ELR (cell line): Measurements from ENCODE around the gene LCT.
"Not testable (repeated sequence)": the region's sequence is repeated elsewhere in the genome, so short reads cannot be mapped to it uniquely, and the experiment has no call there.

ENCODE experiments used
- DNase-seq: peaks from one replicate; pipeline ENCODE4 v3.0.0-alpha.2; 2015; ENCODE audit warnings: low read depth

Gene LCT

GRCh38 chr2:135836596-135837270 lies at the start of gene LCT:
LCT (minus strand) TSS chr2:135837184; CDS start chr2:135837169, 15 bp downstream.
- DNase-seq = no peak

GRCh38 chr2:135885709-135886108 lies 48.7 kb upstream of the LCT start:
- no peak for DNase-seq

DNA sequence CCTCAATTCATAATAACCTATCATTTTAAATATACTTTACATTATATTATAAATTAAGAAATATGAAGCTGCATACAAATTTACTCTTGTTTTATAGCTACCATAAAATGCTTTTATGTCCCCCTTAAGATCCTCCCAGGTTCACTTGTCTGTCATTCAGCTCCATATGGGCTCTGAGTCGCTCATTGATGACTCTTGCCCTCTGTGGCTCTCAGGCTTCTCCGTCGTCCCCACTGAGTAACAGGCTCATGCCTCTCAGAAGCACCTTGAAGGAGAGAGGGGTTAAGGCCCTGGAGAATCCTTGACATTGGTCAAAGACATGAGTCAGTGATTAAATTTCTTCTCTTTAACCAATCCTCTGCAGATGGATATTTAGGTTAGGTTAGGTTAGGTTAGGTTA lies 45.4 kb upstream of the LCT start:
- no peak for DNase-seq

DNA sequence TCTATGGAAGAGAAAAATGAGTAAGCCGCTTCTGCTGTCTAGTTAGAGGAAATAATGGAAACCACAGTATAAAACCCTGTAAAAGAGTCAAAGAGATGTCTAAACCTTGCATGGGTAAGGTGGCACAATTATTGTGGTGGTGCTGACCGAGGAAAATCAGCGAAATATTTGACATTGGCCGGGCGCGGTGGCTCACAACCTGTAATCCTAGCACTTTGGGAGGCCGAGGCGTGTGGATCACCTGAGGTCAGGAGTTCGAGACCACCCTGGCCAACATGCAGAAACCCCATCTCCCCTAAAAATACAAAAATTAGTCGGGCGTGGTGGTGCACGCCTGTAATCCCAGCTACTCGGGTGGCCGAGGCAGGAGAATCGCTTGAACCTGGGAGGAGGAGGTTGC lies 39.8 kb upstream of the LCT start:
- not testable (repeated sequence) for DNase-seq

DNA sequence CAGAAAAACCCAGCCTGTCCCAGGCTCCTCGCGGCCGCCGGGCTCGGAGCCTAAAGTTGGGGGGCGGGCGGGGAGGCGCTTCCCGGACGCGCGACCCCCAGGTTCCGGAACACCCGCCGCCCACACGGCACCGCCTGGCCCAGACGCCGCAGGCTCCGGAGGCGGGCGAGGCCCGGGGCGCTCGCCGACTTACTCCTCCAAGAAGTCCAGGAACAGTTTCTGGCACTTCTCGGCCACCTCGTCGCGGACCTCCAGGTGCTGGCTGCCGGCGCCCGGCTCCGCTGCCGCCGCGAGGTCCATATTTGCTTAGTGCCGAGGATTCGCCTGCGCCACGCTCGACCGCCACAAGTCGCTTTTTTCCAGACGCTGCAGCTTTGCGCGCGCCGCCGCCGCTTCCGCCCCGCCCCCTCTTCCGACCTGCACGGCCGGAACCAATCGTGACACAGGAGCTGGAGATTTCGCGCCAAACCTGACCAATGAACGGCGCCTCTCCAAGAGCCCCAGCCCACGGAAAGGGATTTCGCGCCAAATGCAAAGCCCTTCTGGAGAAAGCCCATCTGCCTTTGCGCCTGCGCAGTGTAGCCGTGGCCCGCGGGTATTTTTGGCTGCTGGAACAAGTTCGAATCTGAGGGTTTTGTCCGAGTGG lies 39.2 kb upstream of the LCT start, which contains the start of gene MCM6:
MCM6 (minus strand) TSS at position 378 of the 646 bp plus-strand sequence; CDS start at position 300, 78 bp downstream.
- DNase-seq = peak; percentile 99

DNA sequence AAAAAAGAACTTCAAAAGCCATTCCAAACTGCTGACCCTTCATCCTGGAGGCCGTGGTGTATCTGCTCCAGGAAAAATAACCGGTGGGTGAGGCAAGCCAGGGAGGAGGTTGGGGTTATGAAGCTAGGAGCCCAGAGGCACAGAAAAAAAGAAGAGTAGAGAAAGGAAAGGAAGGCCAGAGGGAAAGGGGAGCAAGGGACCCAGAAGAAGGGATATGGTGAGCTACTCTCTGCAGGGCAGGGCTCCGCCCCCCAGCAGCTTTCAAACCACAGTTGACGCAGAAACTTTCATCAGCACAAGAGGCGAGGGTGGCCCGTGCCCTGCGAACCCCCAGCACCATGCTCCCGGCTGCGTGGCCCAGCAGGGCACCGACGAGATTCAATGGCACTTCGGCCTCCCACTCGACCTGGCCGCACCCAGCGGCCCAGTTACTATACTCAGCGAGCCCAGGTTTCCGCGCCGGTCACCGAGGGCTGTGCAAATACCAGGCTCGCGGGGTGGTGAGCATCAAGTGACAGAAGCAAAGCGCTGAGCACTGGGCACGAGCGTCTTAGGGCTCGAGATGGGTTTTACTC lies 38.6 kb upstream of the LCT start:
- peak; percentile 77 for DNase-seq

GRCh38 chr2:135874777-135875365 lies 37.9 kb upstream of the LCT start:
- no peak for DNase-seq

- DNase-seq = no peak
These were observed 33.6 kb upstream of the LCT start for GRCh38 chr2:135870571-135870970.

DNA sequence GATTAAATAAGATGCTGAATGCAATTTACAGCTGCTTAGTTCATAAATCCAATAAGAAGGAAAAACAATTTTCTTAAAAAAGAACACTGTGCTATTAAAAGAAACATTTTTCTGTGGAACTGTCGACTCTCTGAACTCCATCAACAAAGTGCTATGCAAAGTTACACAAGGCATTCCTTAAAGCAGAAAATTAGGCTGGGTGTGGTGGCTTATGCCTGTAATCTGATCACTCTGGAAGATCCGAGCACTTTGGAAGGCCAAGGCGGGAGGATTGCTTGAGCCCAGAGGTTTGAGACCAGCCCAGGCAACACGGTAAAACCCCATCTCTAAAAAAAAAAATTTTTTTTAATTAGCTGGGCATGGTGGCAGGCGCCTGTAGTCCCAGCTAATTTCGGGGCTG lies 26.2 kb upstream of the LCT start:
- DNase-seq = no peak

- no peak for DNase-seq
These were observed 25.7 kb upstream of the LCT start for GRCh38 chr2:135862718-135863117.

DNA sequence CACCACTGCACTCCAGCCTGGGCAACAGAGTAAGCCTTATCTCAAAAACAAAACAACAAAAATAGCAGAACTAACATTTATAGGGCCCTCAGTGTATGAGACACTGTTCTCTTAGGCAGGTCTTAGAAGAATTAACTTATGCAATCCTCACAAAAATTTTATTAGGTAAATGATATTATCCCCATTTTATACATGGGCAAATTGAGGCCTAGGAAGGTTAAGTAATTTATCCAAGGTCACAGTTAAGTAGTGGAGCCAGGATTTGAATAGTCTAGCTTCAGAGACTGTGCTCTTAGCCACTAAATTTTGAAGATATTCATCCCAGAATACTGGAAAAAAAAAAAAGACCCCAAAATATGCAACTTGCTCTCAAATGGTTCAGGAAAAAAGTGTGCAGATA lies 16.4 kb upstream of the LCT start:
- DNase-seq = no peak

DNA sequence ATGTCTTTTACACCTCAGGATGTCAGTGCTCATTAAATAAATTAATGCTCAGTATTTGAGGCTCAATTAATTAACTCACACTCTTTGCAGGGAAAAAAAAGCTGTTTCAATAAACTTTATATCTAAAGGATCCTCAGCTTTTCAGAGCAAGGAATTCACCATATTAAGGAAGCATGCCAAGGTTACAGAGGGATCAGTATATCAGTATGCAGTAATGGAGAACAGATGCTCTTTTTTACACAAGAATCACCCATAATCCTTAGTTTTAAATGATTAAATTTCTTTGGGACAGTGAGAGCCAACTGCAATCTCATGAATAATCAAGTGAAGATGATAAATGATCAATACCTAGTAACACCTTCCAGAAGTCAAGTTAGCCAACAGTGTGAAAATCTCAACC lies 14.9 kb upstream of the LCT start:
- no peak for DNase-seq

DNA sequence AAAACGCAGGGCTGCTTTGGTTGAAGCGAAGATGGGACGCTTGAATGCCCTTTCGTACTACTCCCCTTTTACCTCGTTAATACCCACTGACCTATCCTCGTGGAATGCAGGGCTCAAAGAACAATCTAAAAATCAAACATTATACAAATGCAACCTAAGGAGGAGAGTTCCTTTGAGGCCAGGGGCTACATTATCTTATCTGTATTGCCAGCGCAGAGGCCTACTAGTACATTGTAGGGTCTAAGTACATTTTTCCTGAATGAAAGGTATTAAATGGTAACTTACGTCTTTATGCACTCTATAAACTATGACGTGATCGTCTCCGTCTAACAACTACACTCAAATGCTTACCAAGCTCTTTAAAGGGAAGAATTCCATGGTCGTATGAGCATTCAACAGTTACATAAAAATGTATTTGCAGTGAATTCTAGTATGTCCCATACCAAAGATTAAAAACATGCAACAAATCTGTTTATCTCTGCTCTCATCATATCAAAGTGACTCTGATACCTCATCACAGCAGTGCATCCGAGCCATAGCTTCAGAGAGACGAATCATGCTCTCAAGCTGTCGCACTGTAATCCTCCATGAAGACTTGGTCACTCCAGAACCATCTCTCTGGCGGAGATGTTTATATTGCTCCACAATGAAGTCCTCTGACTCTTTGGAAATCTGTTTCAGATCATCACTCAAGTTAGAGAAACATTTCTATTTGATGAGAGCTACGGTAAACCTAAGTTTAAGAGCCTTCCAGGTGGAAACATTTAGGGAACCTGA lies 14.1 kb upstream of the LCT start:
- no peak for DNase-seq

DNA sequence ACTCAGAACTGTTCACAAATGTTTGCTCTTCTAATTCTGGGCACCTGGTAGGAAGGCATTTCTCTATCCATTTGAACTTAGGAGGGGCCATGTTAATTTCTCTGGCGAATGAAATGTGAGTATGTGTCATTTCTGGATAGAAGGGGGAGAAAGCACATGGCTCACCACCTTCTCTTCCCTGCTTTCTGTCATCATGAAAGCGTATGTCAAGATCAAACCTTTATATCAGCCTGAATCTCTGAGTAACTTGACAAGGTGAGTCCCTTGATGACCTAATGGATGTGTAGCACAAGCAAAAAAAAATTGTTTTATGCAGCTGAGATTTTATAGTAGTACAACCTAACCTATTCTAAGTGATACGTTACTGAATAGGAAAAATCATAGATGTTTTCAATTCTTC lies 12.1 kb upstream of the LCT start:
- DNase-seq = no peak

GRCh38 chr2:135845997-135846396 lies 9.0 kb upstream of the LCT start:
- DNase-seq = no peak

DNA sequence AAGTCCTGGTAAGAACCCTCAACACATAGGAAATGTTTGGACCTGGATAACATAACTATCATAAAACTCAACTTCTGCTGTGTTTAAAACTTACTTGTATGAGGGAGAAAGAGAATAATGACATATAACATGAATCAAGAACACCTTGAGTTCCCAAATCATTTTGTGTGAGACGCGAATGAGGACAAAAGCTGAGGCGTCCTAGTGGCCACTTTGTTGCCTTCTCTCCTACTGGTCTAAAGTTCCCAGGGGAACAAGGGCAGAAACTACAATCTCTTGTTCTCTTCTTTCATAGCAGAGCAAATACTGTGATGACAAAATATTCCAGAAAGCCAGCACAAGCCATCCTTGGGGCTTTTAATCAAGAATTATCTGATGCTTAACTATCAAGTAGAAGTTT lies 8.3 kb upstream of the LCT start:
- no peak for DNase-seq

DNA sequence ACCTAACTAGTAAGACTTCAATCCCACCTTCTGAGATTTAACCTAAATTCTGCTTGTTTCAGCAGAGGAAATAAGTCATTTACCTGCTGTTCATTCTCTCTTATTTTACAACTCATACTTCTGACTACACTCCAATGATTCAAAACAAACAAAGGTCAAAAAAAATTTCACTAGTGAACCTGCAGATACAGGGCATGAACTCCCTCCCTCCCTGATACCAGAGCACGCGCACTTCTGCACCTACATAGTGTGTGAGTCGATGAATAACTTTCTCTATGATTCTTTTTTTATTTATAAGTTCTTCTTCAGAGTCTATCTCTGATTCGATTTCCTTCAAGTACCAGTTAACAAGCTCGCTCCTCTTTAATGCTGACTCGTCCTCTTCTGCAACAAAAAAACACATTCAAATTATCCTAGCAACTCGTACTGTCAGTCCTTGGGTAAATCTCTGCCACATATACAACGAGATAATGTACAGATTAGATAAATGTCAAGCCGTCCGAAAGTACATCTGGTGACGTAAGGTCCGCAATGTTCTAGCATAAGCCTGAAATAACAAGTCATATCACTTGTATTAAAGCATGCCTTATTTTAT lies 7.4 kb upstream of the LCT start:
- no peak for DNase-seq

DNA sequence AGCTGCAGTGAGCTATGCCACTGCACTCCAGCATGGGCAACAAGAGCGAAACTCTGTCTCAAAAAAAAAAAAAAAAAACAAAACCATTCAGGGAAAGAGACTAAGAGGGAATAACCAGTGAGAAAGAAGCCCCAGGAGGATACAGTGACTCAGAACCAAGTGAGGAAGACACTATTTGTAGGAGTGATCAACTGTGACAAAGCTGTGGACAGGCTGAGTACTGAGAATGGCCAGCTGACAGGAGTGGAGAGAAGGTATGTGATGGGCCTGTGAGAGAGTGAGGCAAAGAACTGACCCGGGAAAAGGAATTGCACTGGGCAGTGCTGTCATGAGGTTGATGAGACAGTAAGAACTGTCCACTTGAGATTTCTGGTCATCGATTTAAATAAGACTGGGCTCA lies 6.7 kb upstream of the LCT start:
- no peak for DNase-seq

DNA sequence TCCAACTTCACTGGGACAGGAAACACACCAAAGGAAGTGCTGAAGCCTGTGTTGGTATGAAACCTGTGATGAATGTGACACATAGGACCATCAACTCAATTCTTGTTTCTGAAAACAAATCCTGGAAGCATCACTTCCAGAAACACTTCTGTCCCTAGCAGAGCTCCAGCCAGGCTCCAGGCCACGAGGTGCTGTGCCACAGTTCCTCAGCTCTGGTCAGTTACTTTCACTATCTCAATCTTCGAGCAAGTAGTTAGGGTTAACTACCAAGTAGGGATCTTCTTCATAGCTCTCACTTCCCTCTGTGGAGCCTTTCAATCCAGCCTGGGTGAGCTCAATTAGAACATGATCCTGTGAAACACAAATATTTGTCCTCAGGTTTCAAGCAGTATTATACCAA lies 3.6 kb upstream of the LCT start:
- no peak for DNase-seq

- DNase-seq = peak; percentile 29
These were observed 2.7 kb upstream of the LCT start for GRCh38 chr2:135839713-135840112.

DNA sequence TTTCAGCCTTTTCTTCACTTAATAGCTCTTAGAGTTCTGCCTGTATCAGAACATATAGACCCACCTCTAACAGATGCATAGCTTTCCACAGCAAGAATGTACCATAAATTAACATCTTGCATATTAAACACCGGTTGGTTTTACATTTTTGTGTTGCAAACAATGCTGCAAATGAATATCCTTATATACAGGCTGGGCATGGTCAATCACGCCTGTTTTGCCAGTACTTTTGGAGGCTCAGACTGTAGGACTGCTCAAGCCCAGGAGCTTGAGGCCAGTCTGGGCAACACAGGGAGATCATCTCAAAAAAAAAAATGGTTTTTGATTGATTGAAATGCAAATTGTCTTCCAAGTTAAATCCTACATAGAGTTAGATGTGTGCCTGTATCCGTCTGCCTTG lies 1.5 kb upstream of the LCT start:
- no peak for DNase-seq

GRCh38 chr2:135832891-135833290 lies 4.1 kb downstream of the LCT start:
- DNase-seq = no peak
